GM23248 (cell line): ENCODE results near the gene HOXA3. TPM values are rescaled to one million over a fixed set of nuclear protein-coding genes. Genes with fewer than 3 reads are reported as not detected.

ENCODE experiments used
- DNase-seq: peaks from one replicate; pipeline ENCODE4 v3.0.0-alpha.2; 2015
- H2AFZ ChIP-seq: fragments of 200-600 bp; sonication (generic); 2 replicates; pipeline ENCODE4 v1.6.1; 2016; ENCODE audit warnings: antibody characterized with exemption
- H3F3A ChIP-seq: fragments of 200-600 bp; sonication (generic); 2 replicates; pipeline ENCODE4 v1.6.1; 2016; ENCODE audit warnings: mild to moderate bottlenecking, antibody characterized with exemption, mixed run types; ENCODE audit not compliant: insufficient read depth
- H3K27ac ChIP-seq: fragments of 200-600 bp; sonication (generic); 2 replicates; pipeline ENCODE4 v1.5.1; 2016; ENCODE audit warnings: mild to moderate bottlenecking
- H3K27me3 ChIP-seq: fragments of 200-600 bp; sonication (generic); replicated peaks from 2 replicates; pipeline ENCODE4 v1.6.1; 2016; ENCODE audit warnings: mild to moderate bottlenecking; ENCODE audit not compliant: insufficient read depth
- H3K36me3 ChIP-seq: fragments of 200-600 bp; sonication (generic); 2 replicates; pipeline ENCODE4 v1.6.1; 2016; ENCODE audit warnings: low read depth, mild to moderate bottlenecking
- H3K4me1 ChIP-seq: fragments of 200-600 bp; sonication (generic); 2 replicates; pipeline ENCODE4 v1.6.1; 2016; ENCODE audit warnings: mild to moderate bottlenecking; ENCODE audit not compliant: insufficient read depth
- H3K4me2 ChIP-seq: fragments of 200-600 bp; sonication (generic); one replicate; pipeline ENCODE4 v1.6.1; 2016; ENCODE audit warnings: mild to moderate bottlenecking; ENCODE audit not compliant: unreplicated experiment
- H3K4me3 ChIP-seq: fragments of 200-600 bp; sonication (generic); 2 replicates; pipeline ENCODE4 v1.5.1; 2016; ENCODE audit warnings: mild to moderate bottlenecking
- H3K79me2 ChIP-seq: fragments of 200-600 bp; sonication (generic); 2 replicates; pipeline ENCODE4 v1.6.1; 2016; ENCODE audit warnings: mild to moderate bottlenecking; ENCODE audit not compliant: insufficient read depth
- H3K9ac ChIP-seq: fragments of 200-600 bp; sonication (generic); 2 replicates; pipeline ENCODE4 v1.6.1; 2016; ENCODE audit warnings: mild to moderate bottlenecking
- H3K9me2 ChIP-seq: fragments of 200-600 bp; sonication (generic); 2 replicates; pipeline ENCODE4 v1.6.1; 2016; ENCODE audit warnings: mixed run types, mild to moderate bottlenecking, moderate library complexity; ENCODE audit not compliant: insufficient read depth
- H3K9me3 ChIP-seq: fragments of 200-600 bp; sonication (generic); one replicate; pipeline ENCODE4 v1.6.1; 2017; ENCODE audit warnings: low read depth
- H4K20me1 ChIP-seq: fragments of 200-600 bp; sonication (generic); 2 replicates; pipeline ENCODE4 v1.6.0; 2016; ENCODE audit not compliant: insufficient read depth
- EZH2 ChIP-seq: fragments of 200-600 bp; sonication (generic); IDR thresholded peaks from 2 replicates; pipeline ENCODE4 v1.6.1; 2018; ENCODE audit warnings: antibody characterized with exemption, mild to moderate bottlenecking; ENCODE audit not compliant: insufficient read depth, poor library complexity, severe bottlenecking
- EZH2phosphoT487 ChIP-seq: fragments of 200-600 bp; sonication (generic); IDR thresholded peaks from 2 replicates; pipeline ENCODE4 v1.6.1; 2018; ENCODE audit warnings: antibody characterized with exemption, moderate library complexity, mild to moderate bottlenecking, low read depth; ENCODE audit not compliant: insufficient read depth
- WGBS, 2 experiments: methylation state at CpG; one replicate each; pipeline ENCODE4 v1.1.6; 2015 to 2017; ENCODE audit warnings: low lambda C conversion rate in 2 of 2, low coverage in 1 of 2; ENCODE audit errors: missing lambda C conversion rate in 2 of 2; 5-methylcytosine and 5-hydroxymethylcytosine counted together
- in situ Hi-C: fragments of 300-500 bp; cut with MboI; formaldehyde crosslinking; loops from 2 replicates; pipeline ENCODE4 v1.15.0; 2020
- polyA plus RNA-seq: library from polyadenylated mRNA; unstranded; fragments of >200 nt; fragmentation: Nextera tagmentation; extraction: Ambion mirVana; gene quantifications from 2 replicates; pipeline ENCODE4 v1.2.1, GENCODE V29; 2016
- total RNA-seq: library from RNA; depleted of rRNA; stranded (reverse); fragments of >200 nt; shearing (Covaris generic); gene quantifications from 2 replicates; pipeline ENCODE4 v1.2.3, GENCODE V29; 2014

The HOXA3 gene
- total and polyA plus RNA-seq, 2 experiments from 2014 or later = 1.2 to 2.1 TPM

DNA sequence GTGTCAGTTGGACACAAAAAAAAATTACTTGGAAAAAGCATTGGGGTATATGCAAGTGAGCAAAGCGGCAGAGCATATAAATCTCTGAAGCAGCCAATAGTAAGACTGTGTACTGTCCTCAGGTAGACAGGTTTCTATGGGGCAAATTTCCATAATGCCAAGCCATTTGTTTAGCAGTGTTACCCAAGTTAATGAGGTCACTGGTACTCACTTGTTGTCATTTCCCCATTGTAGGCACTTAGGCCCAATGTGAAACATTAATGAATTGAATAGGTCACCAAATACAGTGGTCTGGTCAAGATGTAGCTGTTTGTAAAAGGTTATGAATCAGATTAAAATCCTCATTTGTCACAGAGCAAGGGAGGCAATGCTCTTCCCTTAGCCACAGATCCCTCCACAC, 84.1 kb downstream of the HOXA3 start:
- no peaks in the 10 kb centered on the region for H3K36me3 ChIP-seq
- no peak for DNase-seq
- H3K9ac ChIP-seq = no peak overlapping the region
- H4K20me1 ChIP-seq = no peaks in the 10 kb centered on the region
- no peaks in the 10 kb centered on the region for H3K27me3 ChIP-seq
- H3K4me2 ChIP-seq = no peak overlapping the region
- 100% methylated on average over 1 of the region's 1 CpG for WGBS, 2 experiments
- H3F3A ChIP-seq = peaks cover 25% of the 10 kb centered on the region
- no peaks in the 10 kb centered on the region for H3K9me2 ChIP-seq
- TF ChIP-seq EZH2 = no peak
- TF ChIP-seq EZH2phosphoT487 = no peak
- H3K27ac ChIP-seq = no peak overlapping the region
- no peaks in the 10 kb centered on the region for H3K79me2 ChIP-seq
- in situ Hi-C loops = no loop called here
- peaks cover 23% of the 10 kb centered on the region for H3K4me1 ChIP-seq
- H3K4me3 ChIP-seq = no peak overlapping the region
- no peak overlapping the region for H2AFZ ChIP-seq
- no peaks in the 10 kb centered on the region for H3K9me3 ChIP-seq

DNA sequence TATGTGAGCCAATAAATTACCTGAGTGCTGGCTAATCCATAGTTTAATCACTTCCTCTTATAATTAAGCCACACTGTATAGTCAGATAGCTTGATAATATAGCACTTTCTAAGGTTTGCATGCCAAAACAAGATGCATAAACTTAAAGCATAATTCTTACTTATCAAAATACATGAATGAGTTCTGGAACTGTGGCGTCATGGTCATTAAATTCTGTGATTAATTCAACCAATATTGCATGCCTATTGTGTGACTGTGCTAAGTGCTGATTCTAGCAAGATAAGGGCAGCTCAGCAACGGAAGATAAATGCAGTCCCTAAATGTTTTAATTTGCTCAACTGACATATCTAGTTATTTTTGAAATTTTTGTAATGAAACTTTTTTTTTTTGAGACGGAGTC, 86.2 kb downstream of the HOXA3 start:
- TF ChIP-seq EZH2 (no peak), EZH2phosphoT487 (peak; percentile 97)
- no peak overlapping the region for H3K27ac ChIP-seq
- peaks cover 23% of the 10 kb centered on the region for H3K4me1 ChIP-seq
- H3K36me3 ChIP-seq = no peaks in the 10 kb centered on the region
- H3K4me2 ChIP-seq = no peak overlapping the region
- 17 to 18% methylated on average over 3 of the region's 3 CpGs for WGBS, 2 experiments
- no peak overlapping the region for H2AFZ ChIP-seq
- no peaks in the 10 kb centered on the region for H3K79me2 ChIP-seq
- H3K9me2 ChIP-seq = no peaks in the 10 kb centered on the region
- no peak overlapping the region for H3K9ac ChIP-seq
- no peak overlapping the region for H3K4me3 ChIP-seq
- H3K9me3 ChIP-seq = no peaks in the 10 kb centered on the region
- peaks cover 25% of the 10 kb centered on the region for H3F3A ChIP-seq
- no peaks in the 10 kb centered on the region for H3K27me3 ChIP-seq
- in situ Hi-C loops = no loop called here
- H4K20me1 ChIP-seq = no peaks in the 10 kb centered on the region
- peak; percentile 84 for DNase-seq

DNA sequence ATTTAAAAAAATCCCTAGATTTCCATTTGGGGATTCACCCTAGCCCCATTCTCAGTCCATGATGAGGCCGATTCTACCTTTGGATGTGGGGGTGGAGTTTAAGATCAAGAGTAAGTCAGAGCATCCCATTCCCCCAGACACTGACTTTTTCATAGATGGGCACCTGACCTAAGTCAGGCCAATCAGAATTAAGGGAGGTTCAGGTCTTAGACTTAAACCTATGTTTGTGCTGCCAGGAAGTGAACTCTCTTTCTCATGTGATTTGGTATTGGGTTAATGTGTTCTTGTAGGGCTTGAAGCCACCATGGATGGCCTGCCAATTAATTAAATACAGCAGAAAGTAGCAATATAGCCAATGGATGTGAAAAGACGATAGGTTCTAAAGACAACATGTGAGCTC, 86.7 kb downstream of the HOXA3 start:
- H3K36me3 ChIP-seq = no peaks in the 10 kb centered on the region
- H3K27ac ChIP-seq = no peak overlapping the region
- 51 to 57% methylated on average over 2 of the region's 2 CpGs for WGBS, 2 experiments
- peaks cover 23% of the 10 kb centered on the region for H3K4me1 ChIP-seq
- no peaks in the 10 kb centered on the region for H3K9me2 ChIP-seq
- no peak overlapping the region for H3K4me3 ChIP-seq
- no peak overlapping the region for H2AFZ ChIP-seq
- no peaks in the 10 kb centered on the region for H3K9me3 ChIP-seq
- H4K20me1 ChIP-seq = no peaks in the 10 kb centered on the region
- in situ Hi-C loops = no loop called here
- no peaks in the 10 kb centered on the region for H3K27me3 ChIP-seq
- no peak for TF ChIP-seq EZH2phosphoT487
- no peak for TF ChIP-seq EZH2
- no peaks in the 10 kb centered on the region for H3K79me2 ChIP-seq
- no peak overlapping the region for H3K4me2 ChIP-seq
- DNase-seq = no peak
- peaks cover 25% of the 10 kb centered on the region for H3F3A ChIP-seq
- no peak overlapping the region for H3K9ac ChIP-seq

DNA sequence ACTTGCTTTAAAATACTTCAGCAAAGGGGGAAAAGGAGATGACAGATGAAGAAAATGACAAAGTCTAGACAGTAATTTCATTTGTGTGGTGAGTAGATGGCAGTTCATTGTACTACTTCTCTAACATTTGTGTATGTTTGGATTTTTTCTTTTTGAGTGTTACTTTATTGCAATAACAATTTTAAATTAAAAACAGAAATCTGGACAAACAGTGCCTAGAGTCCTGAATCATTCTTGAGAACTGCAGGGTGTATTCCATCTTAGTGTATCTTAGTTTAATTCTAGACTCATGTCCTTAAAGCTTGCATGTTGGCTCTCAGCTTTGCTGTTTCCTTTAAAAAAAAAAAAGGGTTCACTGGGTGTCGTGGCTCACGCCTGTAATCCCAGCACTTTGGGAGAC, 87.7 kb downstream of the HOXA3 start:
- in situ Hi-C loops = no loop called here
- Histone ChIP-seq H3K27me3 (no peaks in the 10 kb centered on the region), H3K4me3 (no peak overlapping the region), H2AFZ (no peak overlapping the region), H3K4me2 (peak overlapping the region; percentile 44), H3F3A (peaks cover 25% of the 10 kb centered on the region), H3K9ac (no peak overlapping the region), H3K27ac (peak overlapping the region; percentile 24; the same call in 1 of the 2 replicates), H3K4me1 (peaks cover 23% of the 10 kb centered on the region), H3K36me3 (no peaks in the 10 kb centered on the region), H3K9me2 (no peaks in the 10 kb centered on the region), H4K20me1 (no peaks in the 10 kb centered on the region), H3K9me3 (no peaks in the 10 kb centered on the region), H3K79me2 (no peaks in the 10 kb centered on the region)
- TF ChIP-seq EZH2 (no peak), EZH2phosphoT487 (no peak)
- 32 to 37% methylated on average over 2 of the region's 2 CpGs for WGBS, 2 experiments
- DNase-seq = peak; percentile 53

DNA sequence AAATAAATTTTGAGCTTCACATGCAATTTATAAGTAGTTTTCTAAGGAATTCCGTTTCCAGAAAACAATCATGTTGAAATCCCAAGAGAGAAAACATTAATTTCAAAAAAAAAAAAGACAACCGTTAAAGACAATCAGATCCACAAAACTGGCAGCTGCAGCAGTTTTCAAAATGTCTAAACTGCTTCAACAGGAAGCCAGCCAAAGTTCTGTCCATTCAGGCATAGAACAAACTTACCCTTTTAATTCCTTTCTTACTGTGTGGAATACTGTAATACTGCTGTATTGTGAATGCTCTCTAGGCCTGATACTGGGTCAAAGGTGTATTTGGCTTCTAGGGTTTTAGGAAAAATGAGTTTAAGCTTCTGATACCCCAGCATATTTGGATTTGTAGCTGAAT, 88.2 kb downstream of the HOXA3 start:
- Histone ChIP-seq H3K9ac (no peak overlapping the region), H3K79me2 (no peaks in the 10 kb centered on the region), H4K20me1 (no peaks in the 10 kb centered on the region), H3K27me3 (no peaks in the 10 kb centered on the region), H3K9me3 (no peaks in the 10 kb centered on the region), H3K36me3 (no peaks in the 10 kb centered on the region), H3K4me2 (peak overlapping the region; percentile 44), H2AFZ (no peak overlapping the region), H3K4me1 (peaks cover 23% of the 10 kb centered on the region), H3K27ac (peak overlapping the region; percentile 24; the same call in 1 of the 2 replicates), H3K9me2 (no peaks in the 10 kb centered on the region), H3K4me3 (no peak overlapping the region), H3F3A (peaks cover 25% of the 10 kb centered on the region)
- peak; percentile 47 for DNase-seq
- WGBS, 2 experiments = 16 to 36% methylated on average over 2 of the region's 2 CpGs
- in situ Hi-C loops = no loop called here
- TF ChIP-seq EZH2 (no peak), EZH2phosphoT487 (no peak)
